NCI-H146 treated with DMSO at 0.1 percent for 48 hours (cell line): ENCODE results near the gene ARHGEF4.

ENCODE experiments used
- DNase-seq: peaks from one replicate; lab custom pipeline; 2025; ENCODE audit not compliant: unreplicated experiment; lab: John Stamatoyannopoulos, UW

ARHGEF4 gene

GRCh38 chr2:131034122-131035051, 197.7 kb downstream of the ARHGEF4 start:
- no peak for DNase-seq

- DNase-seq, result no peak
Observed at GRCh38 chr2:131035112-131035825, 198.6 kb downstream of the ARHGEF4 start.

GRCh38 chr2:131035826-131036231, 199.1 kb downstream of the ARHGEF4 start:
- no peak for DNase-seq

GRCh38 chr2:131036269-131036668, 199.6 kb downstream of the ARHGEF4 start:
- DNase-seq, result no peak

- DNase-seq, result no peak
Observed at GRCh38 chr2:131036696-131037397, 200.1 kb downstream of the ARHGEF4 start.

GRCh38 chr2:131037398-131038257, 200.9 kb downstream of the ARHGEF4 start:
- no peak for DNase-seq

GRCh38 chr2:131038258-131039100, 201.8 kb downstream of the ARHGEF4 start:
- no peak for DNase-seq

GRCh38 chr2:131039101-131039440, 202.4 kb downstream of the ARHGEF4 start:
- DNase-seq, result no peak

GRCh38 chr2:131039535-131039907, 202.8 kb downstream of the ARHGEF4 start:
- no peak for DNase-seq

- no peak for DNase-seq
Observed at GRCh38 chr2:131039908-131040660, 203.4 kb downstream of the ARHGEF4 start.

- no peak for DNase-seq
Observed at GRCh38 chr2:131040661-131041401, 204.1 kb downstream of the ARHGEF4 start.

GRCh38 chr2:131041402-131042147, 204.9 kb downstream of the ARHGEF4 start:
- no peak for DNase-seq

GRCh38 chr2:131042148-131042775, 205.5 kb downstream of the ARHGEF4 start:
- no peak for DNase-seq

- DNase-seq, result no peak
Observed at GRCh38 chr2:131043199-131044074, 206.7 kb downstream of the ARHGEF4 start.

- no peak for DNase-seq
Observed at GRCh38 chr2:131044075-131044756, 207.5 kb downstream of the ARHGEF4 start.

- DNase-seq, result no peak
Observed at GRCh38 chr2:131044757-131045150, 208.0 kb downstream of the ARHGEF4 start.
